Measurements from ENCODE around the gene POU6F1.
A peak's percentile ranks its signal among the peaks of the same experiment; 100 is the strongest.

- peak in 3 of 4 experiments; percentile 37 to 52 (median 46) for TF ChIP-seq CTCF (IDR thresholded peaks at IDR 0.05)
- TF ChIP-seq POLR2AphosphoS5 (IDR thresholded peaks at IDR 0.05): no peak
- peak; percentile 26 to 34 for TF ChIP-seq POLR2A (IDR thresholded peaks at IDR 0.05)
- no peak for TF ChIP-seq EP300 (IDR thresholded peaks at IDR 0.05)
Measured at GRCh38 chr12:51217133-51217967, 512 bp downstream of the POU6F1 start.

Data from gastroesophageal sphincter (tissue), 3 donors.